NB4 (cell line): Measurements from ENCODE around the gene NXNL1.

Source experiments
- MYC ChIP-seq: IDR thresholded peaks from 2 replicates; pipeline ENCODE4 v1.6.1; 2011; ENCODE audit warnings: low read depth, low read length
- TF ChIP-seq, protein P1 (sequence below): IDR thresholded peaks from one replicate; pipeline ENCODE4 v1.5.1; 2012; ENCODE audit warnings: low read depth, low read length
- TF ChIP-seq, protein P2 (sequence below): IDR thresholded peaks from 2 replicates; pipeline ENCODE4 v1.6.1; 2011; ENCODE audit warnings: low read depth, low read length

DNA sequence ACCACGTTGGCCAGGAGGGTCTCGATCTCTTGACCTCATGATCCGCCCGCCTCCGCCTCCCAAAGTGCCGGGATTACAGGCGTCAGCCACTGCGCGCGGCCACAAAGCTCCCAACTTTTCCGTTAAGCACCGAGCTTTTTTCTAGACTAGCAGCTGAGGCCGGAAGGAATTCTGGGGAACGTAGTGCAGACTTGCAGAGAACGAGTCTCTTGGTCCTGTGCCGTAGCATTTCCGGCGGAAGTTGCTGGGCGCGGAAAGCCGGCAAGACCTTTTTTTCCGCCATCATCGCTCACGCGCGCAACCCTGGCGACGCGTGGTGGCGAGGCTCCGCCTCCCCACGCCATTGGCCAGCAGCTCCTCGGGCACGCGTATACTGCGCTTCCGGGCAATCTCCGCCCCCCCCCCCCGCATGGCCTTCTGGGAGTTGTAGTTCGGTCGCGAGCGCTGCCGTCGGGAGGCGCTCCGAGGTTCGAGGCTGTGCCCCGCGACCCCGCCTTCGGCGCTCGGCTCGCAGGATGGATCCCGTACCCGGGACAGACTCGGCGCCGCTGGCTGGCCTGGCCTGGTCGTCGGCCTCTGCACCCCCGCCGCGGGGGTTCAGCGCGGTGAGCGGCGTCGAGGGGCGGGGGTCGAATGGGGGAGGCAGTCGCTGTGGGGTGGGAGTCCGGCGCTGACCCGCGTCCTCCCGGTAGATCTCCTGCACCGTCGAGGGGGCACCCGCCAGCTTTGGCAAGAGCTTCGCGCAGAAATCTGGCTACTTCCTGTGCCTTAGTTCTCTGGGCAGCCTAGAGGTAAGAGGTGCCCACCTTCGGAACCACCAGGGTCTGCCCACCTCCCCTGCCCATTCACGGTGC is 40.9 kb downstream of the NXNL1 start, which contains the start of gene MVB12A:
- TF ChIP-seq, protein P1, sequence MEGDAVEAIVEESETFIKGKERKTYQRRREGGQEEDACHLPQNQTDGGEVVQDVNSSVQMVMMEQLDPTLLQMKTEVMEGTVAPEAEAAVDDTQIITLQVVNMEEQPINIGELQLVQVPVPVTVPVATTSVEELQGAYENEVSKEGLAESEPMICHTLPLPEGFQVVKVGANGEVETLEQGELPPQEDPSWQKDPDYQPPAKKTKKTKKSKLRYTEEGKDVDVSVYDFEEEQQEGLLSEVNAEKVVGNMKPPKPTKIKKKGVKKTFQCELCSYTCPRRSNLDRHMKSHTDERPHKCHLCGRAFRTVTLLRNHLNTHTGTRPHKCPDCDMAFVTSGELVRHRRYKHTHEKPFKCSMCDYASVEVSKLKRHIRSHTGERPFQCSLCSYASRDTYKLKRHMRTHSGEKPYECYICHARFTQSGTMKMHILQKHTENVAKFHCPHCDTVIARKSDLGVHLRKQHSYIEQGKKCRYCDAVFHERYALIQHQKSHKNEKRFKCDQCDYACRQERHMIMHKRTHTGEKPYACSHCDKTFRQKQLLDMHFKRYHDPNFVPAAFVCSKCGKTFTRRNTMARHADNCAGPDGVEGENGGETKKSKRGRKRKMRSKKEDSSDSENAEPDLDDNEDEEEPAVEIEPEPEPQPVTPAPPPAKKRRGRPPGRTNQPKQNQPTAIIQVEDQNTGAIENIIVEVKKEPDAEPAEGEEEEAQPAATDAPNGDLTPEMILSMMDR, result no peak
- peak; percentile 97 for TF ChIP-seq MYC
- TF ChIP-seq, protein P2, sequence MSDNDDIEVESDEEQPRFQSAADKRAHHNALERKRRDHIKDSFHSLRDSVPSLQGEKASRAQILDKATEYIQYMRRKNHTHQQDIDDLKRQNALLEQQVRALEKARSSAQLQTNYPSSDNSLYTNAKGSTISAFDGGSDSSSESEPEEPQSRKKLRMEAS, result peak; percentile 89
